IPS-18a (cell line): ENCODE data around the gene TAF5L.

Experiments used
- H3K27ac ChIP-seq: one replicate; pipeline ENCODE4 v1.5.1; 2013; ENCODE audit warnings: low read length
- H3K27me3 ChIP-seq: one replicate; pipeline ENCODE4 v1.6.1; 2013; ENCODE audit warnings: mild to moderate bottlenecking, low read length; ENCODE audit not compliant: control insufficient read depth, insufficient read depth
- H3K36me3 ChIP-seq: one replicate; pipeline ENCODE4 v1.6.1; 2013; ENCODE audit warnings: low read depth, low read length; ENCODE audit not compliant: control insufficient read depth
- H3K4me1 ChIP-seq: one replicate; pipeline ENCODE4 v1.6.1; 2013; ENCODE audit warnings: low read depth, low read length; ENCODE audit not compliant: control insufficient read depth
- H3K4me3 ChIP-seq: one replicate; pipeline ENCODE4 v1.5.1; 2013; ENCODE audit warnings: low read length
- H3K9ac ChIP-seq: one replicate; pipeline ENCODE4 v1.6.1; 2013; ENCODE audit warnings: mild to moderate bottlenecking, low read length, moderate library complexity
- H3K9me3 ChIP-seq: one replicate; pipeline ENCODE4 v1.6.1; 2013; ENCODE audit warnings: low read depth, low read length; ENCODE audit not compliant: control insufficient read depth

TAF5L gene

GRCh38 chr1:229625915-229626831, at the start of gene TAF5L, which contains the start of gene URB2:
TSS of gene TAF5L (minus strand) at chr1:229626122. CDS start at chr1:229614482, 11,640 bp downstream.
TSS of gene URB2 (plus strand) at chr1:229626247. CDS start at chr1:229627634, 1,387 bp downstream.
- Histone ChIP-seq H3K4me1 (peaks cover 20% of the 10 kb centered on the region), H3K9ac (peak within 1 kb of the TSS; percentile 94), H3K27me3 (peaks cover 8% of the 10 kb centered on the region), H3K9me3 (no peaks in the 10 kb centered on the region), H3K36me3 (peaks cover 7% of the 10 kb centered on the region), H3K27ac (no peak within 1 kb of the TSS), H3K4me3 (peak within 1 kb of the TSS; percentile 99)

- Histone ChIP-seq H3K9ac (no peak overlapping the region), H3K4me1 (no peaks in the 10 kb centered on the region), H3K27ac (no peak overlapping the region), H3K36me3 (no peaks in the 10 kb centered on the region), H3K9me3 (no peaks in the 10 kb centered on the region), H3K4me3 (no peak overlapping the region), H3K27me3 (no peaks in the 10 kb centered on the region)
Measured at GRCh38 chr1:229675396-229675795, 49.5 kb upstream of the TAF5L start.

- Histone ChIP-seq H3K4me3 (no peak overlapping the region), H3K9me3 (no peaks in the 10 kb centered on the region), H3K36me3 (no peaks in the 10 kb centered on the region), H3K27me3 (no peaks in the 10 kb centered on the region), H3K9ac (no peak overlapping the region), H3K27ac (no peak overlapping the region), H3K4me1 (no peaks in the 10 kb centered on the region)
Measured at GRCh38 chr1:229674042-229674441, 48.1 kb upstream of the TAF5L start.

- Histone ChIP-seq H3K27ac (no peak overlapping the region), H3K4me1 (no peaks in the 10 kb centered on the region), H3K4me3 (no peak overlapping the region), H3K9ac (no peak overlapping the region), H3K27me3 (no peaks in the 10 kb centered on the region), H3K9me3 (no peaks in the 10 kb centered on the region), H3K36me3 (no peaks in the 10 kb centered on the region)
Measured at GRCh38 chr1:229672246-229672645, 46.3 kb upstream of the TAF5L start.

GRCh38 chr1:229671310-229671709, 45.4 kb upstream of the TAF5L start:
- H3K4me1 ChIP-seq = no peaks in the 10 kb centered on the region
- no peak overlapping the region for H3K4me3 ChIP-seq
- no peak overlapping the region for H3K27ac ChIP-seq
- H3K36me3 ChIP-seq = no peaks in the 10 kb centered on the region
- H3K27me3 ChIP-seq = no peaks in the 10 kb centered on the region
- H3K9ac ChIP-seq = no peak overlapping the region
- no peaks in the 10 kb centered on the region for H3K9me3 ChIP-seq

- H3K4me1 ChIP-seq = no peaks in the 10 kb centered on the region
- no peak overlapping the region for H3K9ac ChIP-seq
- H3K36me3 ChIP-seq = no peaks in the 10 kb centered on the region
- H3K27me3 ChIP-seq = no peaks in the 10 kb centered on the region
- H3K27ac ChIP-seq = no peak overlapping the region
- H3K9me3 ChIP-seq = no peaks in the 10 kb centered on the region
- H3K4me3 ChIP-seq = no peak overlapping the region
Measured at GRCh38 chr1:229669333-229669732, 43.4 kb upstream of the TAF5L start.

- Histone ChIP-seq H3K4me1 (no peaks in the 10 kb centered on the region), H3K4me3 (no peak overlapping the region), H3K36me3 (peaks cover 3% of the 10 kb centered on the region), H3K9ac (no peak overlapping the region), H3K27me3 (no peaks in the 10 kb centered on the region), H3K9me3 (no peaks in the 10 kb centered on the region), H3K27ac (no peak overlapping the region)
Measured at GRCh38 chr1:229666585-229666984, 40.7 kb upstream of the TAF5L start.

GRCh38 chr1:229665912-229666558, 40.1 kb upstream of the TAF5L start:
- Histone ChIP-seq H3K36me3 (peaks cover 5% of the 10 kb centered on the region), H3K4me1 (peaks cover 2% of the 10 kb centered on the region), H3K27me3 (no peaks in the 10 kb centered on the region), H3K27ac (no peak overlapping the region), H3K4me3 (no peak overlapping the region), H3K9me3 (no peaks in the 10 kb centered on the region), H3K9ac (no peak overlapping the region)

- no peak overlapping the region for H3K4me3 ChIP-seq
- H3K36me3 ChIP-seq = peaks cover 20% of the 10 kb centered on the region
- H3K27ac ChIP-seq = no peak overlapping the region
- H3K9ac ChIP-seq = no peak overlapping the region
- peaks cover 3% of the 10 kb centered on the region for H3K4me1 ChIP-seq
- no peaks in the 10 kb centered on the region for H3K27me3 ChIP-seq
- H3K9me3 ChIP-seq = no peaks in the 10 kb centered on the region
Measured at GRCh38 chr1:229664133-229664689, 38.3 kb upstream of the TAF5L start.

GRCh38 chr1:229661897-229662296, 36.0 kb upstream of the TAF5L start:
- H3K4me3 ChIP-seq = no peak overlapping the region
- H3K27ac ChIP-seq = no peak overlapping the region
- H3K9me3 ChIP-seq = no peaks in the 10 kb centered on the region
- H3K4me1 ChIP-seq = peaks cover 3% of the 10 kb centered on the region
- no peak overlapping the region for H3K9ac ChIP-seq
- H3K27me3 ChIP-seq = no peaks in the 10 kb centered on the region
- H3K36me3 ChIP-seq = peaks cover 36% of the 10 kb centered on the region

- Histone ChIP-seq H3K4me3 (no peak overlapping the region), H3K4me1 (peaks cover 3% of the 10 kb centered on the region), H3K27me3 (no peaks in the 10 kb centered on the region), H3K36me3 (peaks cover 43% of the 10 kb centered on the region), H3K9me3 (no peaks in the 10 kb centered on the region), H3K9ac (no peak overlapping the region), H3K27ac (no peak overlapping the region)
Measured at GRCh38 chr1:229661022-229661877, 35.3 kb upstream of the TAF5L start.
